ENCODE measurements around the gene GPD1. TPM values are rescaled to one million over a fixed set of nuclear protein-coding genes. Genes with fewer than 3 reads are reported as not detected.
A peak's percentile ranks its signal among the peaks of the same experiment; 100 is the strongest.

Gene GPD1
- total RNA-seq, 1 donor from 2014 or later: 9.0 TPM

DNA sequence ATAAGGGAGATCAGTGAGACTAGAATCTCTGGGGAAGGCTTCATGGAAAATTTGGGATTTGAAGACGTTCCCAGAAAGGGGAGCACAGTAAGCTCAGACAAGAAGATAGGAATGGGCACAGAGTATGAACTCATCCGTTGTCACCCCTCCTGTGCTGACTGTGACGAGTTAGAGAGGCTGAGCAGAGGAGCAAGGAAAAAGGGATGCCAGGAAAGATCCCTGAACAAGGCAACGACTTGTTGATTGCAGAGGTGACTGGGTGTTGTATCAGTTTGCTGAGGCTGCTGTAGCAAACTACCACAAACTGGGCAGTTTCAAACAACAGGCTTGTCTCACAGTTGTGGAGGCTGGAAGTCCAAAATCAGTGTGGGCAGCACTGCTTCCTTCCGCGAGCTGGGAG, 5.9 kb upstream of the GPD1 start:
- H3K4me1 Mint-ChIP-seq (ENCODE audit: unreplicated experiment): peaks cover 4% of the 10 kb centered on the region
- H3K36me3 Mint-ChIP-seq: peaks cover 42% of the 10 kb centered on the region
- no peak for DNase-seq (ENCODE audit: extremely low spot score, unreplicated experiment)
- H3K27me3 Mint-ChIP-seq: no peaks in the 10 kb centered on the region
- no peak overlapping the region for H3K27ac Mint-ChIP-seq
- no peak overlapping the region for H3K4me3 Mint-ChIP-seq
- no peaks in the 10 kb centered on the region for H3K9me3 Mint-ChIP-seq
- TF ChIP-seq, protein P1, sequence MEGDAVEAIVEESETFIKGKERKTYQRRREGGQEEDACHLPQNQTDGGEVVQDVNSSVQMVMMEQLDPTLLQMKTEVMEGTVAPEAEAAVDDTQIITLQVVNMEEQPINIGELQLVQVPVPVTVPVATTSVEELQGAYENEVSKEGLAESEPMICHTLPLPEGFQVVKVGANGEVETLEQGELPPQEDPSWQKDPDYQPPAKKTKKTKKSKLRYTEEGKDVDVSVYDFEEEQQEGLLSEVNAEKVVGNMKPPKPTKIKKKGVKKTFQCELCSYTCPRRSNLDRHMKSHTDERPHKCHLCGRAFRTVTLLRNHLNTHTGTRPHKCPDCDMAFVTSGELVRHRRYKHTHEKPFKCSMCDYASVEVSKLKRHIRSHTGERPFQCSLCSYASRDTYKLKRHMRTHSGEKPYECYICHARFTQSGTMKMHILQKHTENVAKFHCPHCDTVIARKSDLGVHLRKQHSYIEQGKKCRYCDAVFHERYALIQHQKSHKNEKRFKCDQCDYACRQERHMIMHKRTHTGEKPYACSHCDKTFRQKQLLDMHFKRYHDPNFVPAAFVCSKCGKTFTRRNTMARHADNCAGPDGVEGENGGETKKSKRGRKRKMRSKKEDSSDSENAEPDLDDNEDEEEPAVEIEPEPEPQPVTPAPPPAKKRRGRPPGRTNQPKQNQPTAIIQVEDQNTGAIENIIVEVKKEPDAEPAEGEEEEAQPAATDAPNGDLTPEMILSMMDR (conservative IDR thresholded peaks at IDR 0.05): no peak

DNA sequence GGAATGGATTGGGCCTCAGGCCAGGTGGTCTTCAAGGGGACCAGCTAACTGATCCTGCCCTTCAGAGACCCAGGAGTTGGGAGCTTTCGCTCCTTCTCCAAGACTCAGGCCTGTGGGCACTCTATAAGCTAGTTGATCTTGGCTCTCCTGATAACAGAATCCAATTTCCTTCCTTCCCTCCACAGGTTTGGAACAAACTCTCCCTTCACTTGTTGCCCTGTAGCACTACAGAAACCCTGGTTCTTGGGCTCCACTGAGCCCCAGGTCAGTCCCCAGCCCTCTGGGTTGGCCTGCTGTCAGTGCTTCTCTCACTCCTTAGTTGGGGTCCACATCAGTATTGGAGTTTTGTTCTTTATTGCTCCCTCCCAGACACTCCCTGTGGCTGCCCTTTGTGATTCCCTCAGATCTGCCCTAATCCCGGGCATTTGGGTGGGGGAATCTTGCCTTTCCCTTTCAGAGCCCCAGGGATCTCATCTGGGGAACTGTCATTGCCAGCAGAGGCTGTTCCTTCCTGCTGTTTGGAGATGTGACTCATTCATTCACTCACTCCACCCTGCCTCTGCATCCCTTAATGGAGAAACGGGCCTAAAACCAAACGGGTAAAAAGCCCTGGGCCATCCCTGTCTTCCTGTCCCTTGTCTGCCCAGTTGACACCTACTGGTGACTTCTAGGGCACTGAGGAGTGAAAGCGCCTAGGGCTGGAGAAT, 4.4 kb upstream of the GPD1 start:
- TF ChIP-seq, protein P1 (conservative IDR thresholded peaks at IDR 0.05): no peak
- no peak overlapping the region for H3K4me3 Mint-ChIP-seq
- H3K9me3 Mint-ChIP-seq: no peaks in the 10 kb centered on the region
- H3K4me1 Mint-ChIP-seq (ENCODE audit: unreplicated experiment): peaks cover 7% of the 10 kb centered on the region
- H3K27me3 Mint-ChIP-seq: no peaks in the 10 kb centered on the region
- peaks cover 42% of the 10 kb centered on the region for H3K36me3 Mint-ChIP-seq
- no peak overlapping the region for H3K27ac Mint-ChIP-seq
- no peak for DNase-seq (ENCODE audit: extremely low spot score, unreplicated experiment)

DNA sequence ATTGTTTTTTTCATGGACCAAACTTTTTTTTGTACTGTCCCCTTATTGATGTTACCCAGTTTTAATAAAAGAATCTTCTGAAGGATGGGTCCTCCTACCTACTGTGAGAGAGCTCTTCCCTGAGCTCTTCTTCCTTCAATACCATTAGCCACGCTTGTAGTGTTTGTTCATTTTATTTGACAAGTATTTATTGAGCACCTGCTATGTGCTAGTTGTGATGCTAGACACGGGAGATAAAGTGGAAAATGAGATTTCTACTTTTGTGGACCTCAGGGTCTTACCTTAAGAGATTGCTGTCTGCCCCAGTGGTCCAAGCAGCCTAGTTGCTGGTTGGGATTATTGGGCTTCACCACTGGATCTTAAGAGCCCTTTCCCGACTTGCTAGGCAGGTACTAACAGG, 3.2 kb upstream of the GPD1 start:
- TF ChIP-seq, protein P1 (conservative IDR thresholded peaks at IDR 0.05): no peak
- H3K4me1 Mint-ChIP-seq (ENCODE audit: unreplicated experiment): peaks cover 7% of the 10 kb centered on the region
- DNase-seq (ENCODE audit: extremely low spot score, unreplicated experiment): no peak
- H3K9me3 Mint-ChIP-seq: no peaks in the 10 kb centered on the region
- H3K4me3 Mint-ChIP-seq: no peak overlapping the region
- no peaks in the 10 kb centered on the region for H3K27me3 Mint-ChIP-seq
- H3K27ac Mint-ChIP-seq: no peak overlapping the region
- peaks cover 37% of the 10 kb centered on the region for H3K36me3 Mint-ChIP-seq

DNA sequence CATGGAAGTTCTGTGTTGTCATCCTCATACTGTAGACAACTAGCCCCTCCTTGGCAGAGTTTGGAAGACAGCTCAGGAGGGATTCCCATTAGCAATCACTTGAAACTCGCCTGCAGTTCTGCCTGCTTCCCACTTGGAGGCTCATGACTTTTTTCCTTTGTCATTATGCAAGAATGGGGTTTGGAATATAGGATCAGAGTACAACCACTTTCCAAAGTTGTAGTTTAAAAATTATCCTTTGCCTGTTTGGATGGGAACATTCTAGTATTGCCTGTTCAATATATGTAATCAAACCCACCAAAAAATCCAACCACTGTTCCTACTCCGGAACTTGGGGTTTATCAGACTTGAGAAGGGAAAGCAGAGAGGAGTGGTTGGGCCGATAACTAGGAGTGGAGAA, 2.1 kb upstream of the GPD1 start:
- Mint-ChIP-seq H3K4me3 (no peak overlapping the region), H3K36me3 (peaks cover 26% of the 10 kb centered on the region), H3K27ac (peak overlapping the region; percentile 25), H3K4me1 (ENCODE audit: unreplicated experiment) (peaks cover 11% of the 10 kb centered on the region), H3K27me3 (no peaks in the 10 kb centered on the region), H3K9me3 (no peaks in the 10 kb centered on the region)
- TF ChIP-seq, protein P1 (conservative IDR thresholded peaks at IDR 0.05): peak; percentile 69
- DNase-seq (ENCODE audit: extremely low spot score, unreplicated experiment): no peak

DNA sequence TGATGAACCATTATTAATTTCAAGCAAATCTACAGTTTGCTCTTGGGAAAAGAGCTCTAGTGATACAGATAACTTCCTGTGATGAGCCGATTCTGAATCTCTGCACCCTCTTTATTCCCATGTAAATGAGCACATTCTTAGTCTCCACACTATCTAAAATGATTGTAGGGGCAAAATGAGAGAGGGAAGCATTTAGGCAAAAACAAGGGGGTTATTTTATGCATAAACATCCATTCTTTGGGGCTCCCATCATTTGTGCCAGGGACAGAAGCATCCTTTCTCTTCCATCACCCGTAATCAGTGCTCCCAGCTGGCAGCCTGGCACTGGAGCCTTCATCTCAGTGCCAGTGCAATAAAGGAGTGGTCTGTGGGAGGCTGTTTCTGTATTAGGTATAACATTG, 1.7 kb upstream of the GPD1 start:
- TF ChIP-seq, protein P1 (conservative IDR thresholded peaks at IDR 0.05): no peak
- DNase-seq (ENCODE audit: extremely low spot score, unreplicated experiment): no peak
- Mint-ChIP-seq H3K4me3 (no peak overlapping the region), H3K27me3 (no peaks in the 10 kb centered on the region), H3K4me1 (ENCODE audit: unreplicated experiment) (peaks cover 11% of the 10 kb centered on the region), H3K36me3 (peaks cover 22% of the 10 kb centered on the region), H3K27ac (no peak overlapping the region), H3K9me3 (no peaks in the 10 kb centered on the region)

Measured in type B pancreatic cell (in vitro differentiated cells).